Thoracic aorta (tissue), 2 donors: Measurements from ENCODE around the gene KHDC1L. TPM values are rescaled to one million over a fixed set of nuclear protein-coding genes. Genes with fewer than 3 reads are reported as not detected.

ENCODE experiments used
- ATAC-seq: fragments of 150-250 bp; one replicate; pipeline ENCODE4 v1.8.0; 2017; ENCODE audit warnings: low read depth; ENCODE audit not compliant: insufficient number of reproducible peaks, low FRiP score
- DNase-seq: peaks from one replicate; pipeline ENCODE4 v3.0.0-alpha.2; 2020; ENCODE audit warnings: low spot score
- H3K27ac ChIP-seq, 2 donors: fragments of 200-600 bp; sonication (generic); 1 replicate in 1 of 2; 2 replicates in 1 of 2; pipeline ENCODE4 v1.5.1; 2016; ENCODE audit warnings: mild to moderate bottlenecking in 2 of 2, moderate library complexity in 2 of 2
- H3K27me3 ChIP-seq: fragments of 200-600 bp; sonication (generic); replicated peaks from 2 replicates; pipeline ENCODE4 v1.6.0; 2016; ENCODE audit warnings: mild to moderate bottlenecking; ENCODE audit not compliant: insufficient read depth
- H3K36me3 ChIP-seq: fragments of 200-600 bp; sonication (generic); one replicate; pipeline ENCODE4 v1.5.1; 2016
- H3K4me1 ChIP-seq, 2 donors: fragments of 200-600 bp; sonication (generic); 1 replicate in 1 of 2; 2 replicates in 1 of 2; pipeline versions ENCODE4 v1.5.1 to v1.6.0; 2016; ENCODE audit warnings: low read depth in 2 of 2, mild to moderate bottlenecking in 1 of 2; ENCODE audit not compliant: control insufficient read depth in 1 of 2
- H3K4me3 ChIP-seq: fragments of 200-600 bp; sonication (generic); 2 replicates; pipeline ENCODE4 v1.5.1; 2016; ENCODE audit warnings: mild to moderate bottlenecking
- H3K9me3 ChIP-seq: fragments of 200-600 bp; sonication (generic); 2 replicates; pipeline ENCODE4 v1.5.1; 2016
- CTCF ChIP-seq: fragments of 200-600 bp; sonication (generic); IDR thresholded peaks from one replicate; pipeline ENCODE4 v1.5.1; 2019; ENCODE audit warnings: antibody characterized with exemption
- total RNA-seq, 2 donors: library from RNA; depleted of rRNA; stranded (reverse); fragments of >200 nt; gene quantifications; one replicate each; pipeline versions ENCODE4 v1.1.0 to v1.2.3, GENCODE V29; 2016

KHDC1L gene
- total RNA-seq, 2 donors from 2014 or later, result not detected

GRCh38 chr6:73180763-73181619, 44.3 kb downstream of the KHDC1L start:
- no peaks in the 10 kb centered on the region for H3K9me3 ChIP-seq
- DNase-seq (no peak), ATAC-seq (peak; percentile 68)
- H3K36me3 ChIP-seq, result no peaks in the 10 kb centered on the region
- peak; percentile 78 for TF ChIP-seq CTCF
- H3K27ac ChIP-seq, result no peak overlapping the region
- H3K27me3 ChIP-seq, result no peaks in the 10 kb centered on the region
- H3K4me1 ChIP-seq, result no peaks in the 10 kb centered on the region
- peak overlapping the region; percentile 66 for H3K4me3 ChIP-seq

- no peaks in the 10 kb centered on the region for H3K36me3 ChIP-seq
- ATAC-seq, result no peak
- H3K9me3 ChIP-seq, result no peaks in the 10 kb centered on the region
- H3K27me3 ChIP-seq, result no peaks in the 10 kb centered on the region
- DNase-seq, result no peak
- TF ChIP-seq CTCF, result no peak
- H3K27ac ChIP-seq, result no peak overlapping the region
- H3K4me3 ChIP-seq, result peak overlapping the region; percentile 66
- no peaks in the 10 kb centered on the region for H3K4me1 ChIP-seq
Observed at GRCh38 chr6:73180076-73180738, 45.1 kb downstream of the KHDC1L start.

- H3K4me1 ChIP-seq, result no peaks in the 10 kb centered on the region
- ATAC-seq (no peak), DNase-seq (no peak)
- TF ChIP-seq CTCF, result no peak
- H3K36me3 ChIP-seq, result no peaks in the 10 kb centered on the region
- no peaks in the 10 kb centered on the region for H3K9me3 ChIP-seq
- no peaks in the 10 kb centered on the region for H3K27me3 ChIP-seq
- no peak overlapping the region for H3K4me3 ChIP-seq
- no peak overlapping the region for H3K27ac ChIP-seq
Observed at GRCh38 chr6:73177221-73177944, 47.9 kb downstream of the KHDC1L start.

- Histone ChIP-seq H3K4me3 (no peak overlapping the region), H3K9me3 (no peaks in the 10 kb centered on the region), H3K36me3 (no peaks in the 10 kb centered on the region), H3K27ac (no peak overlapping the region), H3K27me3 (no peaks in the 10 kb centered on the region), H3K4me1 (no peaks in the 10 kb centered on the region)
- ATAC-seq (no peak), DNase-seq (no peak)
- TF ChIP-seq CTCF, result no peak
Observed at GRCh38 chr6:73176057-73176456, 49.2 kb downstream of the KHDC1L start.

- Histone ChIP-seq H3K4me3 (no peak overlapping the region), H3K27me3 (no peaks in the 10 kb centered on the region), H3K4me1 (no peaks in the 10 kb centered on the region), H3K36me3 (no peaks in the 10 kb centered on the region), H3K9me3 (no peaks in the 10 kb centered on the region), H3K27ac (no peak overlapping the region)
- ATAC-seq (no peak), DNase-seq (no peak)
- no peak for TF ChIP-seq CTCF
Observed at GRCh38 chr6:73174646-73175045, 50.6 kb downstream of the KHDC1L start.
